Activated CD8-positive, alpha-beta T cell treated with anti-CD3 and anti-CD28 coated beads for 36 hours (primary cell): ENCODE measurements around the gene PCYT1A. TPM values are rescaled to one million over a fixed set of nuclear protein-coding genes. Genes with fewer than 3 reads are reported as not detected.

Source experiments
- ATAC-seq: fragments of 200-7000 bp; cut with Tn5 transposase; one replicate; pipeline ENCODE4 v1.10.0; 2021; ENCODE audit warnings: mild to moderate bottlenecking, moderate library complexity
- CTCF ChIA-PET: fragments of 350-600 bp; sonication (Branson Sonifier 250); formaldehyde crosslinking; loops from one replicate; lab custom pipeline; 2021; ENCODE audit warnings: antibody characterized with exemption; lab: Charles Lee
- POLR2A ChIA-PET: fragments of 350-600 bp; sonication (Branson Sonifier 250); formaldehyde crosslinking; loops from one replicate; lab custom pipeline; 2021; ENCODE audit warnings: antibody characterized with exemption; lab: Charles Lee
- DNase-seq: peaks from one replicate; pipeline ENCODE4 v3.0.0-alpha.2; 2020
- H3K27ac Mint-ChIP-seq: one replicate; pipeline ENCODE4 v1.8.0; 2021; ENCODE audit warnings: mild to moderate bottlenecking, mixed read lengths
- H3K27me3 Mint-ChIP-seq: one replicate; pipeline ENCODE4 v1.8.0; 2021; ENCODE audit warnings: mixed read lengths
- H3K36me3 Mint-ChIP-seq: one replicate; pipeline ENCODE4 v1.8.0; 2021; ENCODE audit warnings: low read depth, mixed read lengths
- H3K4me1 Mint-ChIP-seq: one replicate; pipeline ENCODE4 v1.8.0; 2021; ENCODE audit warnings: low read depth, mixed read lengths
- H3K4me3 Mint-ChIP-seq: one replicate; pipeline ENCODE4 v1.8.0; 2021; ENCODE audit warnings: mild to moderate bottlenecking, moderate library complexity, mixed read lengths
- H3K9me3 Mint-ChIP-seq: one replicate; pipeline ENCODE4 v1.8.0; 2021; ENCODE audit warnings: mixed read lengths
- CTCF ChIP-seq: fragments of 200-600 bp; IDR thresholded peaks from one replicate; pipeline ENCODE4 v1.8.0; 2022; ENCODE audit warnings: antibody characterized with exemption, mild to moderate bottlenecking
- intact Hi-C: fragments of 100-400 bp; cut with micrococcal nuclease; formaldehyde crosslinking; loops from one replicate; pipeline ENCODE4 v1.10.0; 2022
- total RNA-seq, 2 experiments: library from RNA; stranded (reverse); gene quantifications; one replicate each; pipeline ENCODE4 v1.2.3, GENCODE V29; 2021

PCYT1A gene
- total RNA-seq, 2 experiments from 2014 or later, result 31.0 to 33.7 TPM

- H3K27me3 Mint-ChIP-seq, result no peaks in the 10 kb centered on the region
- TF ChIP-seq CTCF, result no peak
- H3K4me1 Mint-ChIP-seq, result peaks cover 63% of the 10 kb centered on the region
- ChIA-PET CTCF (interaction anchor here (3.1 kb wide), 1 partner anchor 248 kb away, joined by 9 read pairs; no protein-coding TSS in a partner anchor), POLR2A (interaction anchor here (0.6 to 2.0 kb wide), 4 partner anchors 23 to 158 kb away, joined by 3 to 9 read pairs (median 5); partner anchors contain the start of genes DYNLT2B and UBXN7)
- peak overlapping the region; percentile 55 for H3K4me3 Mint-ChIP-seq
- H3K9me3 Mint-ChIP-seq, result peaks cover 5% of the 10 kb centered on the region
- peak overlapping the region; percentile 94 for H3K27ac Mint-ChIP-seq
- H3K36me3 Mint-ChIP-seq, result peaks cover 30% of the 10 kb centered on the region
- intact Hi-C loops, result no loop called here
- peak; percentile 89 for ATAC-seq
- peak; percentile 84 for DNase-seq
Measured at GRCh38 chr3:196274585-196274984, 12.9 kb downstream of the PCYT1A start.

- peak overlapping the region; percentile 94 for H3K27ac Mint-ChIP-seq
- H3K9me3 Mint-ChIP-seq, result peaks cover 5% of the 10 kb centered on the region
- ATAC-seq (no peak), DNase-seq (peak; percentile 31)
- H3K36me3 Mint-ChIP-seq, result peaks cover 36% of the 10 kb centered on the region
- intact Hi-C loops, result no loop called here
- no peaks in the 10 kb centered on the region for H3K27me3 Mint-ChIP-seq
- peaks cover 61% of the 10 kb centered on the region for H3K4me1 Mint-ChIP-seq
- POLR2A ChIA-PET, result interaction anchor here (0.6 to 2.0 kb wide), 8 partner anchors 8 to 44 kb away, joined by 3 to 9 read pairs (median 4); partner anchors contain the start of gene DYNLT2B
- CTCF ChIA-PET, result interaction anchor here (1.2 to 3.1 kb wide), 3 partner anchors 10 to 249 kb away, joined by 4 to 9 read pairs (median 6); no protein-coding TSS in a partner anchor
- no peak for TF ChIP-seq CTCF
- no peak overlapping the region for H3K4me3 Mint-ChIP-seq
Measured at GRCh38 chr3:196273655-196274054, 13.9 kb downstream of the PCYT1A start.

GRCh38 chr3:196272826-196273225 is 14.7 kb downstream of the PCYT1A start:
- Mint-ChIP-seq H3K27me3 (no peaks in the 10 kb centered on the region), H3K9me3 (peaks cover 5% of the 10 kb centered on the region), H3K36me3 (peaks cover 32% of the 10 kb centered on the region), H3K4me1 (peaks cover 53% of the 10 kb centered on the region), H3K27ac (peak overlapping the region; percentile 94), H3K4me3 (no peak overlapping the region)
- intact Hi-C loops, result no loop called here
- DNase-seq (no peak), ATAC-seq (no peak)
- ChIA-PET POLR2A (interaction anchor here (1.0 to 2.0 kb wide), 4 partner anchors 9 to 45 kb away, joined by 4 to 8 read pairs (median 4); partner anchors contain the start of gene DYNLT2B), CTCF (interaction anchor here (0.7 to 3.1 kb wide), 5 partner anchors 9 to 266 kb away, joined by 3 to 9 read pairs (median 4); no protein-coding TSS in a partner anchor)
- no peak for TF ChIP-seq CTCF

GRCh38 chr3:196270499-196270898 is 17.0 kb downstream of the PCYT1A start:
- ATAC-seq (no peak), DNase-seq (no peak)
- POLR2A ChIA-PET, result no interaction called here
- TF ChIP-seq CTCF, result no peak
- CTCF ChIA-PET, result interaction anchor here (0.7 kb wide), 1 partner anchor 50 kb away, joined by 3 read pairs; no protein-coding TSS in a partner anchor
- no peaks in the 10 kb centered on the region for H3K27me3 Mint-ChIP-seq
- H3K36me3 Mint-ChIP-seq, result peaks cover 28% of the 10 kb centered on the region
- H3K9me3 Mint-ChIP-seq, result peaks cover 2% of the 10 kb centered on the region
- peak overlapping the region; percentile 8 for H3K27ac Mint-ChIP-seq
- intact Hi-C loops, result no loop called here
- H3K4me1 Mint-ChIP-seq, result peaks cover 47% of the 10 kb centered on the region
- no peak overlapping the region for H3K4me3 Mint-ChIP-seq
